Naive thymus-derived CD4-positive, alpha-beta T cell (primary cell): ENCODE results near the gene CDH24. TPM values are rescaled to one million over a fixed set of nuclear protein-coding genes. Genes with fewer than 3 reads are reported as not detected.

Experiments
- ATAC-seq: fragments of 150-1000 bp; cut with Tn5 transposase; 2 replicates; pipeline ENCODE4 v1.10.0; 2021; ENCODE audit warnings: mild to moderate bottlenecking, moderate library complexity
- CTCF ChIA-PET: fragments of 350-600 bp; sonication (Branson Sonifier 250); formaldehyde crosslinking; loops from one replicate; lab custom pipeline; 2021; ENCODE audit warnings: antibody characterized with exemption; lab: Charles Lee
- POLR2A ChIA-PET: fragments of 350-600 bp; sonication (Branson Sonifier 250); formaldehyde crosslinking; loops from one replicate; lab custom pipeline; 2021; ENCODE audit warnings: antibody characterized with exemption, inconsistent platforms; lab: Charles Lee
- DNase-seq, 9 donors: peaks; one replicate each; pipeline versions ENCODE4 v3.0.0 to v3.0.0-alpha.2; 2020 to 2022; ENCODE audit warnings: mixed read lengths in 1 of 9
- H3K27ac ChIP-seq: one replicate; pipeline ENCODE4 v1.7.0; 2013; ENCODE audit warnings: mild to moderate bottlenecking, low read depth, low read length, moderate library complexity
- H3K27me3 ChIP-seq, 2 donors: one replicate each; pipeline ENCODE4 v1.7.0; 2013; ENCODE audit warnings: low read length in 2 of 2, mild to moderate bottlenecking in 2 of 2, moderate library complexity in 2 of 2; ENCODE audit not compliant: control insufficient read depth in 2 of 2, insufficient read depth in 2 of 2
- H3K36me3 ChIP-seq, 3 experiments: 1 replicate in 2 of 3; 2 replicates in 1 of 3; pipeline ENCODE4 v1.7.0; 2013; ENCODE audit warnings: low read length in 3 of 3, mild to moderate bottlenecking in 3 of 3, moderate library complexity in 1 of 3; ENCODE audit not compliant: insufficient read depth in 3 of 3, control insufficient read depth in 2 of 3
- H3K4me1 ChIP-seq, 2 donors: one replicate each; pipeline ENCODE4 v1.7.0; 2013; ENCODE audit warnings: low read length in 2 of 2, mild to moderate bottlenecking in 2 of 2, moderate library complexity in 1 of 2; ENCODE audit not compliant: control insufficient read depth in 2 of 2, insufficient read depth in 2 of 2
- H3K4me3 ChIP-seq: 2 replicates; pipeline ENCODE4 v1.7.0; 2013; ENCODE audit warnings: mild to moderate bottlenecking, low read length
- H3K9me3 ChIP-seq, 3 experiments: 1 replicate in 2 of 3; 2 replicates in 1 of 3; pipeline ENCODE4 v1.7.0; 2013; ENCODE audit warnings: low read length in 3 of 3; ENCODE audit not compliant: control insufficient read depth in 2 of 3
- H3K27ac Mint-ChIP-seq, 9 donors: one replicate each; pipeline ENCODE4 v1.8.0; 2020 to 2022; ENCODE audit warnings: mixed read lengths in 9 of 9, mild to moderate bottlenecking in 8 of 9, moderate library complexity in 5 of 9, inconsistent platforms in 2 of 9
- H3K27me3 Mint-ChIP-seq, 5 donors: one replicate each; pipeline ENCODE4 v1.8.0; 2021 to 2022; ENCODE audit warnings: mixed read lengths in 5 of 5, mild to moderate bottlenecking in 1 of 5
- H3K36me3 Mint-ChIP-seq, 5 donors: one replicate each; pipeline ENCODE4 v1.8.0; 2020 to 2022; ENCODE audit warnings: mixed read lengths in 5 of 5, mild to moderate bottlenecking in 3 of 5, inconsistent platforms in 1 of 5
- H3K4me1 Mint-ChIP-seq, 7 donors: one replicate each; pipeline ENCODE4 v1.8.0; 2020 to 2022; ENCODE audit warnings: mixed read lengths in 7 of 7, mild to moderate bottlenecking in 3 of 7, inconsistent platforms in 1 of 7
- H3K4me3 Mint-ChIP-seq, 10 donors: one replicate each; pipeline ENCODE4 v1.8.0; 2020 to 2022; ENCODE audit warnings: mild to moderate bottlenecking in 10 of 10, mixed read lengths in 10 of 10, moderate library complexity in 6 of 10, inconsistent platforms in 2 of 10
- H3K9me3 Mint-ChIP-seq, 11 donors: one replicate each; pipeline ENCODE4 v1.8.0; 2020 to 2022; ENCODE audit warnings: mixed read lengths in 11 of 11, mild to moderate bottlenecking in 4 of 11, inconsistent platforms in 1 of 11, moderate library complexity in 1 of 11
- intact Hi-C, 2 donors: fragments of 100-400 bp; cut with micrococcal nuclease; formaldehyde crosslinking; loops; one replicate each; pipeline ENCODE4 v1.15.1; 2023
- polyA plus RNA-seq, 2 donors: library from polyadenylated mRNA; unstranded; fragments of 300-500 nt; fragmentation: Illumina TruSeq; gene quantifications; one replicate each; pipeline ENCODE4 v1.2.3, GENCODE V29; 2021
- total RNA-seq, 6 experiments: library from RNA in 5 of 6; stranded (reverse) in 5 of 6; gene quantifications; 1 replicate in 5 of 6; 2 replicates in 1 of 6; pipeline ENCODE4 v1.2.3 and lab custom pipeline; 2021 to 2026

Gene CDH24
- total and polyA plus RNA-seq, 7 experiments from 2014 or later = 0.30 to 3.7 (median 1.7) TPM

GRCh38 chr14:23033251-23033727, 24.0 kb downstream of the CDH24 start:
- Mint-ChIP-seq H3K27me3 (no peaks in the 10 kb centered on the region), H3K4me3 (peak overlapping the region; percentile 87 to 96 (median 92)), H3K4me1 (peaks cover 31 to 54% (median 39%) of the 10 kb centered on the region in 7 donors), H3K9me3 (peaks cover 0 to 2% (median 0%) of the 10 kb centered on the region in 11 donors), H3K27ac (peak overlapping the region; percentile 93 to 99 (median 96)), H3K36me3 (peaks cover 5 to 30% (median 21%) of the 10 kb centered on the region in 5 donors)
- POLR2A ChIA-PET = interaction anchor here (0.6 to 4.3 kb wide), 6 partner anchors 11 to 1155 kb away, joined by 3 to 46 read pairs (median 11); partner anchors contain the start of gene IPO4
- no peaks in the 10 kb centered on the region for H3K9me3 ChIP-seq
- DNase-seq = no peak
- no peaks in the 10 kb centered on the region for H3K27me3 ChIP-seq
- no peak for ATAC-seq
- intact Hi-C loops = no loop called here
- peaks cover 3 to 20% (median 9%) of the 10 kb centered on the region in 3 experiments for H3K36me3 ChIP-seq
- CTCF ChIA-PET = interaction anchor here (0.7 to 1.9 kb wide), 7 partner anchors 10 to 38 kb away, joined by 3 to 5 read pairs (median 4); partner anchors contain the start of gene CDH24
- H3K27ac ChIP-seq = peak overlapping the region; percentile 83
- H3K4me1 ChIP-seq = peaks cover 9 to 29% of the 10 kb centered on the region in 2 donors
- peak overlapping the region; percentile 13 for H3K4me3 ChIP-seq

- Histone ChIP-seq H3K4me3 (no peak overlapping the region), H3K9me3 (no peaks in the 10 kb centered on the region), H3K36me3 (peaks cover 3 to 25% (median 9%) of the 10 kb centered on the region in 3 experiments), H3K27ac (no peak overlapping the region), H3K27me3 (no peaks in the 10 kb centered on the region), H3K4me1 (peaks cover 9 to 39% of the 10 kb centered on the region in 2 donors)
- ATAC-seq (no peak), DNase-seq (no peak)
- Mint-ChIP-seq H3K9me3 (peaks cover 0 to 2% (median 0%) of the 10 kb centered on the region in 11 donors), H3K4me3 (peak overlapping the region in 6 of 10 donors; percentile 1 to 51 (median 24)), H3K27ac (peak overlapping the region in 3 of 9 donors; percentile 14 to 73 (median 59)), H3K36me3 (peaks cover 5 to 35% (median 26%) of the 10 kb centered on the region in 5 donors), H3K27me3 (no peaks in the 10 kb centered on the region), H3K4me1 (peaks cover 37 to 64% (median 50%) of the 10 kb centered on the region in 7 donors)
- CTCF ChIA-PET = interaction anchor here (0.7 to 0.8 kb wide), 2 partner anchors 25 to 49 kb away, joined by 3 to 4 read pairs; no protein-coding TSS in a partner anchor
- intact Hi-C loops = no loop called here
- POLR2A ChIA-PET = interaction anchor here (0.7 to 7.6 kb wide), 7 partner anchors 8 to 103 kb away, joined by 3 to 50 read pairs (median 4); no protein-coding TSS in a partner anchor
Observed at GRCh38 chr14:23030936-23031335, 26.4 kb downstream of the CDH24 start.

GRCh38 chr14:23028799-23029198, 28.5 kb downstream of the CDH24 start:
- peak in 7 of 9 donors; percentile 48 to 74 (median 66) for DNase-seq
- no peaks in the 10 kb centered on the region for H3K27me3 Mint-ChIP-seq
- Histone ChIP-seq H3K36me3 (peaks cover 7 to 36% (median 9%) of the 10 kb centered on the region in 3 experiments), H3K4me3 (no peak overlapping the region), H3K27ac (peak overlapping the region; percentile 66), H3K4me1 (peaks cover 5 to 46% of the 10 kb centered on the region in 2 donors), H3K9me3 (no peaks in the 10 kb centered on the region), H3K27me3 (no peaks in the 10 kb centered on the region)
- ATAC-seq = peak; percentile 90
- peaks cover 0 to 2% (median 0%) of the 10 kb centered on the region in 11 donors for H3K9me3 Mint-ChIP-seq
- peaks cover 12 to 43% (median 40%) of the 10 kb centered on the region in 5 donors for H3K36me3 Mint-ChIP-seq
- H3K4me1 Mint-ChIP-seq = peaks cover 39 to 66% (median 55%) of the 10 kb centered on the region in 7 donors
- H3K27ac Mint-ChIP-seq = peak overlapping the region; percentile 4 to 93 (median 86)
- intact Hi-C loops = loop anchor here (1.0 to 5.0 kb wide), 3 partner anchors 7 to 41 kb away; no protein-coding TSS in a partner anchor
- peak overlapping the region; percentile 26 to 76 (median 60) for H3K4me3 Mint-ChIP-seq
- POLR2A ChIA-PET = interaction anchor here (0.5 to 7.6 kb wide), 12 partner anchors 8 to 1305 kb away, joined by 3 to 50 read pairs (median 4); partner anchors contain the start of gene PPP1R3E
- CTCF ChIA-PET = interaction anchor here (0.6 to 2.4 kb wide), 9 partner anchors 12 to 153 kb away, joined by 3 to 11 read pairs (median 7); no protein-coding TSS in a partner anchor

- H3K4me1 ChIP-seq = peaks cover 0 to 72% of the 10 kb centered on the region in 2 donors
- peaks cover 0 to 16% (median 4%) of the 10 kb centered on the region in 3 experiments for H3K36me3 ChIP-seq
- no peak overlapping the region for H3K4me3 ChIP-seq
- no peaks in the 10 kb centered on the region for H3K9me3 ChIP-seq
- Mint-ChIP-seq H3K4me1 (peaks cover 49 to 83% (median 75%) of the 10 kb centered on the region in 7 donors), H3K9me3 (peaks cover 0 to 2% (median 0%) of the 10 kb centered on the region in 11 donors), H3K27ac (peak overlapping the region; percentile 23 to 94 (median 86)), H3K27me3 (no peaks in the 10 kb centered on the region), H3K36me3 (peaks cover 7 to 30% (median 26%) of the 10 kb centered on the region in 5 donors), H3K4me3 (peak overlapping the region; percentile 4 to 78 (median 50))
- POLR2A ChIA-PET = interaction anchor here (0.7 to 7.6 kb wide), 5 partner anchors 8 to 31 kb away, joined by 3 to 50 read pairs (median 3); partner anchors contain the start of gene PSMB5
- H3K27ac ChIP-seq = no peak overlapping the region
- CTCF ChIA-PET = interaction anchor here (0.7 to 1.2 kb wide), 2 partner anchors 31 to 39 kb away, joined by 3 to 4 read pairs; no protein-coding TSS in a partner anchor
- ATAC-seq = no peak
- DNase-seq = no peak
- no peaks in the 10 kb centered on the region for H3K27me3 ChIP-seq
- intact Hi-C loops = loop anchor here (5.0 kb wide), 2 partner anchors 33 to 38 kb away; no protein-coding TSS in a partner anchor
Observed at GRCh38 chr14:23025151-23025814, 32.0 kb downstream of the CDH24 start.

GRCh38 chr14:23024612-23025075, 32.7 kb downstream of the CDH24 start:
- Histone ChIP-seq H3K4me1 (peaks cover 0 to 77% of the 10 kb centered on the region in 2 donors), H3K4me3 (no peak overlapping the region), H3K27me3 (no peaks in the 10 kb centered on the region), H3K27ac (peak overlapping the region; percentile 33), H3K9me3 (no peaks in the 10 kb centered on the region), H3K36me3 (peaks cover 0 to 16% (median 4%) of the 10 kb centered on the region in 3 experiments)
- peak overlapping the region in 8 of 10 donors; percentile 0 to 96 (median 52) for H3K4me3 Mint-ChIP-seq
- no peak for ATAC-seq
- no peaks in the 10 kb centered on the region for H3K27me3 Mint-ChIP-seq
- H3K9me3 Mint-ChIP-seq = peaks cover 0 to 2% (median 0%) of the 10 kb centered on the region in 11 donors
- H3K27ac Mint-ChIP-seq = peak overlapping the region in 8 of 9 donors; percentile 23 to 94 (median 86)
- H3K4me1 Mint-ChIP-seq = peaks cover 49 to 87% (median 77%) of the 10 kb centered on the region in 7 donors
- ChIA-PET CTCF (interaction anchor here (0.7 to 1.5 kb wide), 3 partner anchors 31 to 44 kb away, joined by 3 to 10 read pairs (median 5); no protein-coding TSS in a partner anchor), POLR2A (interaction anchor here (1.1 to 6.3 kb wide), 4 partner anchors 8 to 17 kb away, joined by 3 to 79 read pairs (median 42); partner anchors contain the start of gene PSMB5)
- peaks cover 7 to 30% (median 26%) of the 10 kb centered on the region in 5 donors for H3K36me3 Mint-ChIP-seq
- intact Hi-C loops = loop anchor here (5.0 kb wide), 3 partner anchors 32 to 37 kb away; partner anchors contain the start of gene CDH24 (in 1 of the 2)
- no peak for DNase-seq
